ENCODE data around the gene CYP2A6.
"Not testable (repeated sequence)": the region's sequence is repeated elsewhere in the genome, so short reads cannot be mapped to it uniquely, and the experiment has no call there.

The CYP2A6 gene

GRCh38 chr19:40822704-40823553 lies 27.3 kb downstream of the CYP2A6 start:
- Histone ChIP-seq H3K27ac (ENCODE audit: low read depth, low read length) (peak overlapping the region; percentile 73), H3K36me3 (ENCODE audit: control insufficient read depth in 5 of 5, insufficient read depth in 5 of 5, low read length in 5 of 5) (peaks cover 0 to 11% (median 10%) of the 10 kb centered on the region in 5 donors), H3K4me1 (ENCODE audit: control insufficient read depth in 5 of 5, insufficient read depth in 5 of 5, low read length in 5 of 5) (peaks cover 8 to 53% (median 51%) of the 10 kb centered on the region in 5 donors)
- not testable (repeated sequence) for H3K9me3 ChIP-seq (ENCODE audit: control insufficient read depth in 5 of 5, low read length in 5 of 5); H3K4me3 ChIP-seq (ENCODE audit: low read depth in 1 of 5, low read length in 5 of 5); H3K9ac ChIP-seq (ENCODE audit: low read length in 5 of 5); H3K27me3 ChIP-seq (ENCODE audit: control insufficient read depth in 5 of 5, insufficient read depth in 4 of 5, low read length in 5 of 5)

- Histone ChIP-seq H3K36me3 (ENCODE audit: control insufficient read depth in 5 of 5, insufficient read depth in 5 of 5, low read length in 5 of 5) (peaks cover 0 to 7% (median 6%) of the 10 kb centered on the region in 5 donors), H3K9me3 (ENCODE audit: control insufficient read depth in 5 of 5, low read length in 5 of 5) (peaks cover 0 to 3% (median 0%) of the 10 kb centered on the region in 5 donors), H3K27me3 (ENCODE audit: control insufficient read depth in 5 of 5, insufficient read depth in 4 of 5, low read length in 5 of 5) (no peaks in the 10 kb centered on the region), H3K4me3 (ENCODE audit: low read depth in 1 of 5, low read length in 5 of 5) (no peak overlapping the region), H3K27ac (ENCODE audit: low read depth, low read length) (peak overlapping the region; percentile 73), H3K4me1 (ENCODE audit: control insufficient read depth in 5 of 5, insufficient read depth in 5 of 5, low read length in 5 of 5) (peaks cover 8 to 53% (median 52%) of the 10 kb centered on the region in 5 donors), H3K9ac (ENCODE audit: low read length in 5 of 5) (no peak overlapping the region)
These were observed 28.1 kb downstream of the CYP2A6 start for GRCh38 chr19:40822161-40822560.

- not testable (repeated sequence) for H3K9me3 ChIP-seq (ENCODE audit: control insufficient read depth in 5 of 5, low read length in 5 of 5); H3K4me3 ChIP-seq (ENCODE audit: low read depth in 1 of 5, low read length in 5 of 5); H3K27ac ChIP-seq (ENCODE audit: low read depth, low read length); H3K9ac ChIP-seq (ENCODE audit: low read length in 5 of 5); H3K27me3 ChIP-seq (ENCODE audit: control insufficient read depth in 5 of 5, insufficient read depth in 4 of 5, low read length in 5 of 5); H3K36me3 ChIP-seq (ENCODE audit: control insufficient read depth in 5 of 5, insufficient read depth in 5 of 5, low read length in 5 of 5)
- peaks cover 8 to 45% (median 43%) of the 10 kb centered on the region in 5 donors for H3K4me1 ChIP-seq (ENCODE audit: control insufficient read depth in 5 of 5, insufficient read depth in 5 of 5, low read length in 5 of 5)
These were observed 30.6 kb downstream of the CYP2A6 start for GRCh38 chr19:40819479-40820234.

DNA sequence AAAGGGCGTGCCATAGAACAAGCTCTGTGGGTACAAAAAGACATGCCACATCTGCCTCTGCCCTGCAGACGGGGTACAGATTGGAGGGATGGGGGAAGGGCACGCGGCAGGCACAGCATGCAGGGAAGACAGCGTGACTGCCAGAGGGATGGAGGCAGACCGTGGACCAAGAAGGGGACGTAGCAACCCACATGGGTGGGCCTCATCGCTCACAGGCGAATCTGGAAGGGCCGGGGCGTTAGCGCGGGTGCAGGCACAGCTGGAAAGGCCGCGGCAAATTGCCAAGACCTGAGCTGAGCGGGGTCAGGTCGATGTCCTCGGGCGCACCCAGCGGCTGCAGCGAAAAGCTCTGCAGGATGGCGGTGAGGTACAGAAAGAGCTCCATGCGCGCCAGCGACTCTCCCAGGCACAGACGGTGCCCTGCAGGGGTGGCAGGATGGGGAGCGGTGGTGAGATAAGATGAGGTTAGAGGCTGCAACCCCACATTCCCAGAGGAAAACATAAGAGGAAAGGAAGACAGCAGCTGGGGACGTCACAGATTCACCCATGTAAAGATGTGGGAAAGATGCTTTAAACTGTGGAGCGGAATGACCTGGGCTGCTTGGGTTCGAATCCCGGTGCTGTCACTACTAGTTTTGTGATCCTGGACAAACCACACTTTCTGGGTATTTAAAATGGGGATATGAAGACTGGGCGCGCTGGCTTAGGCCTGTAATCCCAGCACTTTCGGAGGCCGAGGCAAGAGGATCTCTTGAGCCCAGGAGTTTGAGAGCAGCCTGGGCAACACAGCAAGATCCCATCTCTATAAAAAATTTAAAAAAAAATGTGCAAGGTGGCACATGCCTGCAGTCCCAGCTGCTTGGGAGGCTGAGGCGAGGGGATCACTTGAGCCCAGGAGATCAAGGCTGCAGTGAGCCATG lies 31.5 kb downstream of the CYP2A6 start:
- Histone ChIP-seq H3K9ac (ENCODE audit: low read length in 5 of 5) (peak overlapping the region in 1 of 5 donors; percentile 39), H3K4me1 (ENCODE audit: control insufficient read depth in 5 of 5, insufficient read depth in 5 of 5, low read length in 5 of 5) (peaks cover 6 to 39% (median 36%) of the 10 kb centered on the region in 5 donors), H3K4me3 (ENCODE audit: low read depth in 1 of 5, low read length in 5 of 5) (peak overlapping the region; percentile 23 to 61 (median 38))
- not testable (repeated sequence) for H3K27me3 ChIP-seq (ENCODE audit: control insufficient read depth in 5 of 5, insufficient read depth in 4 of 5, low read length in 5 of 5); H3K9me3 ChIP-seq (ENCODE audit: control insufficient read depth in 5 of 5, low read length in 5 of 5); H3K27ac ChIP-seq (ENCODE audit: low read depth, low read length); H3K36me3 ChIP-seq (ENCODE audit: control insufficient read depth in 5 of 5, insufficient read depth in 5 of 5, low read length in 5 of 5)

GRCh38 chr19:40815223-40815622 lies 35.0 kb downstream of the CYP2A6 start:
- H3K9me3 ChIP-seq (ENCODE audit: control insufficient read depth in 5 of 5, low read length in 5 of 5): no peaks in the 10 kb centered on the region
- H3K9ac ChIP-seq (ENCODE audit: low read length in 5 of 5): no peak overlapping the region
- H3K36me3 ChIP-seq (ENCODE audit: control insufficient read depth in 5 of 5, insufficient read depth in 5 of 5, low read length in 5 of 5): no peaks in the 10 kb centered on the region
- peaks cover 6 to 44% (median 38%) of the 10 kb centered on the region in 5 donors for H3K4me1 ChIP-seq (ENCODE audit: control insufficient read depth in 5 of 5, insufficient read depth in 5 of 5, low read length in 5 of 5)
- no peak overlapping the region for H3K4me3 ChIP-seq (ENCODE audit: low read depth in 1 of 5, low read length in 5 of 5)
- no peaks in the 10 kb centered on the region for H3K27me3 ChIP-seq (ENCODE audit: control insufficient read depth in 5 of 5, insufficient read depth in 4 of 5, low read length in 5 of 5)
- H3K27ac ChIP-seq (ENCODE audit: low read depth, low read length): no peak overlapping the region

DNA sequence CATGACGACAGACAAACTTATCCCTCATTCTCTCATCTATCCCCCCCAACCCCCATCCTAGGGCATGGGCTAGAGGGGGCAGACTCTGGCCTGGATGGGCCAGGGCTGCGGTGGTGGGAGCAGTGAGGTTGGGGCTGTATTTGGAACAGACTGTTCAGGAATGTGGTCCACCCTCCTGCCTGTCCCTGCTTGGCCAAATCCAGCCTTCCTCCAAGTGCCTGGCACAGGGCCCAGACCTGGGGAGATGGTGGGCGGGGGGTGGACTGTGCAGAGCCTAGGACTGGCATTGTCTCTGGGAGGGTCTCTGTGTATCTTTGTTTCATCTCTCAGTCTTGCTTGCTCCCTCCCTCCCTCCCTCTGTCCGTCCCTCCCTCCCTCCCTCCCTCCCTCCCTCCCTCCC lies 37.1 kb downstream of the CYP2A6 start:
- peaks cover 0 to 15% (median 12%) of the 10 kb centered on the region in 5 donors for H3K36me3 ChIP-seq (ENCODE audit: control insufficient read depth in 5 of 5, insufficient read depth in 5 of 5, low read length in 5 of 5)
- H3K4me1 ChIP-seq (ENCODE audit: control insufficient read depth in 5 of 5, insufficient read depth in 5 of 5, low read length in 5 of 5): peaks cover 3 to 50% (median 40%) of the 10 kb centered on the region in 5 donors
- H3K27me3 ChIP-seq (ENCODE audit: control insufficient read depth in 5 of 5, insufficient read depth in 4 of 5, low read length in 5 of 5): no peaks in the 10 kb centered on the region
- no peak overlapping the region for H3K4me3 ChIP-seq (ENCODE audit: low read depth in 1 of 5, low read length in 5 of 5)
- H3K9ac ChIP-seq (ENCODE audit: low read length in 5 of 5): no peak overlapping the region
- H3K9me3 ChIP-seq (ENCODE audit: control insufficient read depth in 5 of 5, low read length in 5 of 5): no peaks in the 10 kb centered on the region
- no peak overlapping the region for H3K27ac ChIP-seq (ENCODE audit: low read depth, low read length)

- not testable (repeated sequence) for H3K27ac ChIP-seq (ENCODE audit: low read depth, low read length); H3K4me3 ChIP-seq (ENCODE audit: low read depth in 1 of 5, low read length in 5 of 5)
- peaks cover 3 to 53% (median 41%) of the 10 kb centered on the region in 5 donors for H3K4me1 ChIP-seq (ENCODE audit: control insufficient read depth in 5 of 5, insufficient read depth in 5 of 5, low read length in 5 of 5)
These were observed 37.7 kb downstream of the CYP2A6 start for GRCh38 chr19:40812571-40812970.

DNA sequence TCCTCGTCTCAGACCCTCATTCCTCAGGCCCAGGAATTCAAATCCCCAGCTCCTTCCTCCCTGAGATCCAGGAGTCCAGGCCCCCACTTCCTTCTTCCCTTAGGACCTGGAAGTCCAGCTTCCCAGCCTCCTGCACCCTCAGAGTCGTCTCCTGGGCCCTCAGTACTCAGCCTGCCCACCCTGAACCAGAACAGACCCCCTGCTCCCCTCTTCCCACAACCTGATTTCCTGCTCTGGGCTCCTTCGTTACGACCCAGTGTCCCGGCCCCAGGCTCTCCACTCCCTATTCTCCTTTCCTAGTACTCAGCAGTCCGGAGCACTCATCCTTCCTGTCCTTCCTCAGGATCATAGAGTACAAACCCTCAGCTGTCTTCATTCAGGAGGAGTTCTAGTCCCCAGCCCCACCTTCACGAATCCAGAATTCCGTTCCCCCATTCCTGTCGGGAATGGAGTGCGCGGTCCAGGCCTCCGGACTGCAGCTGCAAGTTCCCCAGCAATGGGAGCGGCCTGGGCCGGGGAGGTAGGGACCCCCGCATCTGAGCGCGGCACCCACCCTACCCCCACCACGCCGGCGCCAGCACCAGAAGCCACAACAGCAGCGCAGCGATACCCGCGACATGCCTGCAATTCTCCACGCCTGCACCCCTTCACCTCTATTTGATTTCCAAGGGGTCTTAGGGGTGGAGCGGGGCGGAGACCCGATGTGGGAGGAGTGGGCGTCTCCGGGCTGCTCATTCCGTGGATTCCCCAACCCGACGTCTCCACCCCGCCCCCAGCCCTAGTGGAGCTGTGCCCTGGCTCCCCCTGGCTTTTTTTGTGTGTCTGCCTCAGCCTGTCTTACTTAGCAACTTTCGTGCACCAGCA lies 38.5 kb downstream of the CYP2A6 start:
- H3K9ac ChIP-seq (ENCODE audit: low read length in 5 of 5): peak overlapping the region in 1 of 5 donors; percentile 52
- peaks cover 0 to 1% (median 0%) of the 10 kb centered on the region in 5 donors for H3K27me3 ChIP-seq (ENCODE audit: control insufficient read depth in 5 of 5, insufficient read depth in 4 of 5, low read length in 5 of 5)
- H3K36me3 ChIP-seq (ENCODE audit: control insufficient read depth in 5 of 5, insufficient read depth in 5 of 5, low read length in 5 of 5): peaks cover 0 to 28% (median 25%) of the 10 kb centered on the region in 5 donors
- peaks cover 8 to 61% (median 49%) of the 10 kb centered on the region in 5 donors for H3K4me1 ChIP-seq (ENCODE audit: control insufficient read depth in 5 of 5, insufficient read depth in 5 of 5, low read length in 5 of 5)
- H3K4me3 ChIP-seq (ENCODE audit: low read depth in 1 of 5, low read length in 5 of 5): peak overlapping the region in 3 of 5 donors; percentile 22 to 64 (median 59)
- no peak overlapping the region for H3K27ac ChIP-seq (ENCODE audit: low read depth, low read length)
- no peaks in the 10 kb centered on the region for H3K9me3 ChIP-seq (ENCODE audit: control insufficient read depth in 5 of 5, low read length in 5 of 5)

More at GRCh38 chr19:40812571-40812970, 37.7 kb downstream of the CYP2A6 start:
- peaks cover 0 to 22% (median 18%) of the 10 kb centered on the region in 5 donors for H3K36me3 ChIP-seq (ENCODE audit: control insufficient read depth in 5 of 5, insufficient read depth in 5 of 5, low read length in 5 of 5)
- H3K27me3 ChIP-seq (ENCODE audit: control insufficient read depth in 5 of 5, insufficient read depth in 4 of 5, low read length in 5 of 5); H3K9ac ChIP-seq (ENCODE audit: low read length in 5 of 5); H3K9me3 ChIP-seq (ENCODE audit: control insufficient read depth in 5 of 5, low read length in 5 of 5): not testable (repeated sequence)
